ENCODE measurements around the gene RNF182. TPM values are rescaled to one million over a fixed set of nuclear protein-coding genes. Genes with fewer than 3 reads are reported as not detected.
A peak's percentile ranks its signal among the peaks of the same experiment; 100 is the strongest.

The RNF182 gene
- total and polyA plus RNA-seq, 9 of the 15 experiments (the other 6 are each of a cell fraction or from before 2014, with no cell fraction given), result 12.8 to 22.8 (median 17.5) TPM

DNA sequence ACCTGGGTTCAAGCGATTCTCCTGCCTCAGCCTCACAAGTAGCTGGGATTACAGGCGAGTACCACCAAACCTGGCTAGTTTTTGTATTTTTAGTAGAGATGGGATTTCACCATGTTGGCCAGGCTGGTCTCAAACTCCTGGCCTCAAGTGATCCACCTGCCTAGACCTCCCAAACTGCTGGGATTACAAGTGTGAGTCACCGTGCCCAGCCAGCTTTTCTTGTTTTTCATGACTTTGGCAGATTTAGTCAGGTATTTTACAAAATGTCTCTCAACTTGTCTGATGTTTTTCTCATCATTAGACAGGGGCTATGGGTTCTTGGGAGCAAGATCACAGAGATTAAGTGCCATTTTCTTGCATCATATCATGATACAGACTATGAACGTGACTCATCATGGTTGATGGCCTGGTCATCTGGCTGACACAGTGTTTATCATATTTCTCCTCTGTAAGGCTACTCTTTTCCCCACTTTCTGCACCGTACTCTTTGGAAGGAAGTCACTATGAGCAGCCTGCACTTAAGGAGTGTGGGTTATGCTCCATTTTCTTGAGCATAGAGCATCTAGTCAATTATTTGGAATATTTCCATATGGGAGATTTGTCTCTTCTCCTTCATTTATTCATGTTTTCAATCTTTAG is 67.8 kb downstream of the RNF182 start (continued):
- TF ChIP-seq MEF2D (tag; conservative IDR thresholded peaks at IDR 0.05; ENCODE audit: low read depth) (peak; percentile 46; the same call in 1 of the 2 replicates), SREBF1 (IDR thresholded peaks at IDR 0.05; ENCODE audit: borderline replicate concordance, low read depth, low read length) (no peak), DIDO1 (tag; IDR thresholded peaks at IDR 0.05; ENCODE audit: low read depth) (peak; percentile 24; the same call in 1 of the 2 replicates), DACH1 (IDR thresholded peaks at IDR 0.05; ENCODE audit: partially characterized antibody) (peak; percentile 76), CEBPG (CRISPR knock-in tag; IDR thresholded peaks at IDR 0.05) (peak; percentile 96), CEBPG (tag; conservative IDR thresholded peaks at IDR 0.05 in 1 of 2, IDR thresholded peaks at IDR 0.05 in 1 of 2) (peak; percentile 94 to 96), MTA2 (IDR thresholded peaks at IDR 0.05; ENCODE audit: low read depth) (peak; percentile 54), CCNT2 (IDR thresholded peaks at IDR 0.05; ENCODE audit: borderline replicate concordance, extremely low read depth, insufficient read length, low read depth, low read length) (no peak), NBN (IDR thresholded peaks at IDR 0.05; ENCODE audit: low read depth) (peak; percentile 68), MAFF (IDR thresholded peaks at IDR 0.05; ENCODE audit: low read length) (peak; percentile 77), TOE1 (IDR thresholded peaks at IDR 0.05; ENCODE audit: borderline replicate concordance) (no peak), TOE1 (CRISPR knock-in tag; IDR thresholded peaks at IDR 0.05; ENCODE audit: borderline replicate concordance, low read depth) (no peak), GABPB1 (CRISPR knock-in tag; IDR thresholded peaks at IDR 0.05) (0 out of 2 replicates have a peak, but pooled peaks have one; percentile 34), CBX3 (IDR thresholded peaks at IDR 0.05; ENCODE audit: borderline replicate concordance in 1 of 2, low read length in 2 of 2) (peak in 1 of 2 experiments; percentile 44; a peak in 2 of 3 replicates), ATF1 (CRISPR knock-in tag; IDR thresholded peaks at IDR 0.05) (no peak), ATF1 (tag; IDR thresholded peaks at IDR 0.05) (peak; percentile 83), JUN (IDR thresholded peaks at IDR 0.05; ENCODE audit: borderline replicate concordance, low read depth, low read length) (peak; percentile 98), JUN (CRISPR knock-in tag; IDR thresholded peaks at IDR 0.05; ENCODE audit: borderline replicate concordance) (0 out of 2 replicates have a peak, but pooled peaks have one; percentile 71)
- TF ChIP-seq, protein P1, sequence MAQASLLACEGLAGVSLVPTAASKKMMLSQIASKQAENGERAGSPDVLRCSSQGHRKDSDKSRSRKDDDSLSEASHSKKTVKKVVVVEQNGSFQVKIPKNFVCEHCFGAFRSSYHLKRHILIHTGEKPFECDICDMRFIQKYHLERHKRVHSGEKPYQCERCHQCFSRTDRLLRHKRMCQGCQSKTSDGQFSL (CRISPR knock-in tag; IDR thresholded peaks at IDR 0.05), result no peak
- TF ChIP-seq, protein P1 (tag; IDR thresholded peaks at IDR 0.05), result peak in 1 of 2 experiments; percentile 30; a peak in 1 of 4 replicates
- TF ChIP-seq, protein P2, sequence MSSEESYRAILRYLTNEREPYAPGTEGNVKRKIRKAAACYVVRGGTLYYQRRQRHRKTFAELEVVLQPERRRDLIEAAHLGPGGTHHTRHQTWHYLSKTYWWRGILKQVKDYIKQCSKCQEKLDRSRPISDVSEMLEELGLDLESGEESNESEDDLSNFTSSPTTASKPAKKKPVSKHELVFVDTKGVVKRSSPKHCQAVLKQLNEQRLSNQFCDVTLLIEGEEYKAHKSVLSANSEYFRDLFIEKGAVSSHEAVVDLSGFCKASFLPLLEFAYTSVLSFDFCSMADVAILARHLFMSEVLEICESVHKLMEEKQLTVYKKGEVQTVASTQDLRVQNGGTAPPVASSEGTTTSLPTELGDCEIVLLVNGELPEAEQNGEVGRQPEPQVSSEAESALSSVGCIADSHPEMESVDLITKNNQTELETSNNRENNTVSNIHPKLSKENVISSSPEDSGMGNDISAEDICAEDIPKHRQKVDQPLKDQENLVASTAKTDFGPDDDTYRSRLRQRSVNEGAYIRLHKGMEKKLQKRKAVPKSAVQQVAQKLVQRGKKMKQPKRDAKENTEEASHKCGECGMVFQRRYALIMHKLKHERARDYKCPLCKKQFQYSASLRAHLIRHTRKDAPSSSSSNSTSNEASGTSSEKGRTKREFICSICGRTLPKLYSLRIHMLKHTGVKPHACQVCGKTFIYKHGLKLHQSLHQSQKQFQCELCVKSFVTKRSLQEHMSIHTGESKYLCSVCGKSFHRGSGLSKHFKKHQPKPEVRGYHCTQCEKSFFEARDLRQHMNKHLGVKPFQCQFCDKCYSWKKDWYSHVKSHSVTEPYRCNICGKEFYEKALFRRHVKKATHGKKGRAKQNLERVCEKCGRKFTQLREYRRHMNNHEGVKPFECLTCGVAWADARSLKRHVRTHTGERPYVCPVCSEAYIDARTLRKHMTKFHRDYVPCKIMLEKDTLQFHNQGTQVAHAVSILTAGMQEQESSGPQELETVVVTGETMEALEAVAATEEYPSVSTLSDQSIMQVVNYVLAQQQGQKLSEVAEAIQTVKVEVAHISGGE (CRISPR knock-in tag; IDR thresholded peaks at IDR 0.05), result peak in 1 of 3 experiments; percentile 43; a peak in 1 of 6 replicates
- TF ChIP-seq, protein P3, sequence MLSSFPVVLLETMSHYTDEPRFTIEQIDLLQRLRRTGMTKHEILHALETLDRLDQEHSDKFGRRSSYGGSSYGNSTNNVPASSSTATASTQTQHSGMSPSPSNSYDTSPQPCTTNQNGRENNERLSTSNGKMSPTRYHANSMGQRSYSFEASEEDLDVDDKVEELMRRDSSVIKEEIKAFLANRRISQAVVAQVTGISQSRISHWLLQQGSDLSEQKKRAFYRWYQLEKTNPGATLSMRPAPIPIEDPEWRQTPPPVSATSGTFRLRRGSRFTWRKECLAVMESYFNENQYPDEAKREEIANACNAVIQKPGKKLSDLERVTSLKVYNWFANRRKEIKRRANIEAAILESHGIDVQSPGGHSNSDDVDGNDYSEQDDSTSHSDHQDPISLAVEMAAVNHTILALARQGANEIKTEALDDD (IDR thresholded peaks at IDR 0.05), result peak; percentile 64
